Activated gamma-delta T cell treated with anti-CD3 and anti-CD28 coated beads, Interleukin-2, amount 50 U/mL, for 16 hours (primary cell): Measurements from ENCODE around the gene DLAT.
"Not testable (repeated sequence)": the region's sequence is repeated elsewhere in the genome, so short reads cannot be mapped to it uniquely, and the experiment has no call there.

Experiments used
- DNase-seq: peaks from one replicate; pipeline ENCODE4 v3.0.0-alpha.2; 2020; ENCODE audit warnings: low read depth

Gene DLAT

DNA sequence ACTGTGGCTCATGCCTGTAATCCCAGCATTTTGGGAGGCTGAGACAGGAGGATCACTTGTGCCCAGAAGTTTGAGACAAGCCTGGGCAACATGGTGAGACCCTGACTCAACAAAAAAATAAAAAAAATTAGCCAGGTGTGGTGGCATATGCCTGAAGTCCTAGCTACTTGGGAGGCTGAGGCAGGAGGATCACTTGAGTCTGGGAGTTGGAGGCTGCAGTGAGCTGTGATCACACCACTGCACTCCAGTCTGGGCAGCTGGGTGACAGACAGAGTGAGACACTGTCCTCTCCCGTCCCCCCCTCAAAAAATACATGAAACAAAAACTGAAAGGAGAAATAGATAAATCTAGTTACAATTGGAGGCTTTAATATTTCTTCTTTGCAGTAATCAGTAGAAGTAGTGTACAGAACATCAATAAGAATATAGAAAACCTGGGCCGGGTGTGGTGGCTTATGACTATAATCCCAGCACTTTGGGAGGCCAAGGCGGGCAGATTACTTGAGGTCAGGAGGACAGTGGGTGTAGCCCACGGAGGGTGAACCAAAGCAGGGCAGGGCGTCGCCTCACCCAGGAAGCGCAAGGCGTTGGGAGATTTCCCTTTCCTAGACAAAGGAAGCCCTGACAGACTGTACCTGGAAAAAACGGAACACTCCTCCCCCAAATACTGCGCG lies 19.6 kb upstream of the DLAT start:
- DNase-seq = no peak

GRCh38 chr11:112006095-112006441 lies 19.1 kb upstream of the DLAT start:
- DNase-seq = not testable (repeated sequence)

DNA sequence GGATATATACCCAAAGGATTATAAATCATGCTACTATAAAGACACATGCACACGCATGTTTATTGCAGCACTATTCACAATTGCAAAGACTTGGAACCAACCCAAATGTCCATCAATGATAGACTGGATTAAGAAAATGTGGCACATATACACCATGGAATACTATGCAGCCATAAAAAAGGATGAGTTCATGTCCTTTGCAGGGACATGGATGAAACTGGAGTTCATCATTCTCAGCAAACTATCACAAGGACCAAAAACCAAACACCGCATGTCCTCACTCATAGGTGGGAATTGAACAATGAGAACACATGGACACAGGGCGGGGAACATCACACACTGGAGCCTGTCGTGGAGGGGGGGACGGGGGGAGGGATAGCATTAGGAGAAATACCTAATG lies 13.8 kb upstream of the DLAT start:
- not testable (repeated sequence) for DNase-seq

DNA sequence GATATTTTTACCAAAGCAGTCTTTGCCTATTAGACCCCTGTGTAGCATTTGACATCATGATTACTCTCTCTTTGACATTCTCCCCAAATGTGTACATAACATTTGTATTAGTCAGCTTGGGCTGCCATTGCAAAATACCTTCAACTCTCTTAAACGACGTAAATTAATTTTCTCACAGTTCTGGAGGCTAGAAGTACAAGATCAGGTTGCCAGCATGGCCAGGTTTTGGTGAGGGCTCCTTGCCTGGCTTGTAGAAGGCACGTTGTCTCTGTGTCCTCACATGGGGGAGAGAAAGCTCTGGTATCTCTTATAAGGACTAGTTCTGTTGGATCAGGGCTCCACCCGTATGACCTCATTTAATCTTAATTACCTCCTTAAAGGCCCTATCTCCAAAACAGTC lies 12.3 kb upstream of the DLAT start:
- no peak for DNase-seq

DNA sequence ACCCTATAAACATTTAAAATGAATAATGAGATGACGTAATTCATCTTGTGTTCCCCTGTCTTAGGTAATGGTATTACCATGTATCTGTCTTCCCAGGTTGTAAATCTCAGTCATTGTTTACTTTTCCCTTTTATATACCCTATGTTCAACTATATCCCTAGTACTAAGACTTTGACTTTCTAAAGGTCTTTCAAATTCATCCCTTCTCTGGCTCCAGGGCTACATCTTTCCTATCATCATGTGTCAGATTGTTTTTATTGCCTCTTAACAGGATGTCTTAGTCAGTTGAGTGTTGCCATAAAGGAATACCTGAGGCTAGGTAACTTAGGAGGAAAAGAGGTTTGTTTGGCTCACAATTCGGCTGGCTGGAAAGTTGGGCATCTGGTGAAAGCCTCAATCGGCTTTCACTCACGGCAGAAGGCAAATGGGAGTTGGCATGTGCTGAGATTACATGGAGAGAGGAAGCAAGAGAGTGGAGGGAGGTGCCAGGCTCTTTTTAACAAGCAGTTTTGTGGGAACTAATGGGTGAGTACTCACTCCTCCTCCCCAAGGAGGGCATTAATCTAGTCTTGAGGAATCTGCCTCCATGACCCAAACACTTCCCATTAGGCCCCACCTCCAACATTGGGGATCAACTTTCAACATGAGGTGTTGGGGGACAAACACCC lies 11.6 kb upstream of the DLAT start:
- no peak for DNase-seq

DNA sequence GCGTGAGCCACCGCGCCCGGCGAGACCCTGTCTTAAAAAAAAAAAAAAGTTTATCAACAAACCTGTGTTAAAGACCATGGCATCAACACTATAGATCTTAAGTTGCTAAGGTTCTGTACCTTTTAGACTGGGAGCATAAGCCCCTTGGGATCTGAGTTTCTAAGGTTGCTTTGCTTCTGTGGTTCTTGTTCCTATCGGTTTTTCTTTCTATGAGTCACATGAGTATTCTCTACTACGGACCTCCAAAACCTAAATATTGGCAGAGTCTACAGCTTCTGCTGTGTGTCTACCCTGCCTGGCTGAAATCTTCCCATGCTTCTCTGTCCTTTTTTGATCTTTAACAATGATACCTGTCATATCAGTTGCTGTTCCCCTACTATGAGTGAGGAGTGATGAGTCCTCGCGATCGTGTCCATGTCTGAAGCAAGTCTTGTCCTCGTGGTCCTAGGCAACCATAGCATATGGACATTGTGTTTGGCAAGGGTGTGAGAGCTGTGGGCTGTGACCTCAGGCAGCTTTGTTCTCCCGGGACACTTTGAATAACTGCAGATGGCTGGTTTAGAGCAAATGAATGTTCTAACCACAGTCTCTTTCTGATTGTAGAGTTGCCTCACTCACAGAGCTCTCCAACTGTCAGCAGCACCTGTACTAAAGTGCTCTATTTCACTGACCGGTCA lies 9.0 kb upstream of the DLAT start:
- no peak for DNase-seq

DNA sequence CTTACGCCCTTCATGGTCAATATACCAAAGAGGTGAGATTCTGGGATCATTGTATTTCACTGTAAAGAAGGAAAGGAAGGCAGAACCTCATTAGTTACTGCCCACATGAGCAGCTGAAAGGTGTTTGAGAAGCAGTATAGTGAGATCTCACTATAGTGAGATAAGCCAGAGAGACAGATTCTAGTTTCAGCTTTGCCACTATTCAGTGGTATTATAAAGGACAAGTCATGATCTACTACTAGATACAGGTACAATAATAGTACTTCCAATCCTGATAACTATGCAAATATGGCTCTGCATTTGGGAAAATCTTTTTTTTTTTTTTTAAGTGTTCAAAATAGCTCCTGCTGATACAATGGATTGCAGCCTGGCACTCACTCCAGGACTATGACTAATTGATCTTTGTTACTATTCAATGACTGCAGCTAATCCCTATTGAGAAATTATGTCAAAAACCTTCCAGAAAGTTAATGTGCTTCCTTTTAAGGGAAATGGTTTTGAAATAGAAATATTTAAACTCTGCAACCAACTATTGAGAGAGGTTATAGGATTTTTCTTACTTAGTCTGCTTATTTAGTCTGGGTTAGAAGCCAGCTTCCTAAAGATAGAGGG lies 8.3 kb upstream of the DLAT start:
- no peak for DNase-seq

DNA sequence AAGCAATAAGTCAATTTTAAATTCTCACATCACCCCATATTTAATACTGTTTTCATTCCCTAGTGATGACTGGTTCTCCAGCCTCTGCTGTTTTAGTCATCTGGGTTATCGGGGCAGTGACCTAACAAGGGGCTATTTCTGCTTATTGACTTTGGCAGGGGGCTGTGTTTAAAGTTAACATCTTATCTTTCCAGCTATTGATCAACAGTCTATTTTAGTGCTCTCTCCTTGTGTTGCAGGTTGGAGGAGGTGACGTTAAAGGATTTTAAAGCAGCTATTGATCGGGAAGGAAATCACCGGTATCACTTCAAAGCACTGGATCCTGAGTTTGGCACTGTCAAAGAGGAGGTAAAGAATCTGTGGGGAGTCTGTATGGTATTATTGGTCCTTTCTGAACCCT lies 7.7 kb upstream of the DLAT start:
- no peak for DNase-seq

DNA sequence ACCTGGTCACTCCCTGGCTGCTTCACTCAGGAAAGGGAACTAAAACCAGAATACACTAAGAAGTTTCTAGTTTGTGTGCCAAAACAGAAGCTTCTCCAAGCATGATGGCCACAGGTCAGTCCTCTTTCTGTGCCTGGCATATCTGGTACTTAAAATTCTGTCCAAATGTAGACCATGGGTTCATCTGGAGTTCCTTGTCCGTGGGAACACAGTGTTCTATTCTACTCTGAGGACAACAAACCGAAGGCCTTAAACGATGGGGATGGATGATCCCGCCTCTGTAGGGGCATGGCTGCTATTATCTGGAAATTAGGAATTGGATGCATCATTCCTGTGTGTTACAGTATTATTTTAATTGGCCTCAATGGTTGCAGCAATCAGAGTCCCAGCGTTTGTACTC lies 6.1 kb upstream of the DLAT start:
- no peak for DNase-seq

DNA sequence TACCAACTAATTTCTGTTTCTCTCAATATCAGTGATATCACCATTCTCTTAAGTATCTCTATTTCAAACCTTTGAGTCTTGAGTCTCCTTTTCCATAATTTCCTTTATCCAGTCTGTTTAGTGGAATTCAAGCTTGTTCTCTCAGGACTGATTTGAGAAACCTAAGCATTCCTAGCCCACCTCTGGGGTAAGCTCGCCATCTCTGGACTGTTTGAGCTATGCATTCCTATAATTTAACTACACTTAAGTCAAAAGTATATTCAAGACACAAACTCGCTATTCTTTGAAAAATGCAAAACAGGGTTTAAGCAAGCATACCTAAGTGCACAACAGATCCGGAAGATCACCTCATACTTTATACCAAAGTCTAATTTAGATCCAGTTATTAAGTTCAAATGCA lies 2.1 kb upstream of the DLAT start:
- no peak for DNase-seq

DNA sequence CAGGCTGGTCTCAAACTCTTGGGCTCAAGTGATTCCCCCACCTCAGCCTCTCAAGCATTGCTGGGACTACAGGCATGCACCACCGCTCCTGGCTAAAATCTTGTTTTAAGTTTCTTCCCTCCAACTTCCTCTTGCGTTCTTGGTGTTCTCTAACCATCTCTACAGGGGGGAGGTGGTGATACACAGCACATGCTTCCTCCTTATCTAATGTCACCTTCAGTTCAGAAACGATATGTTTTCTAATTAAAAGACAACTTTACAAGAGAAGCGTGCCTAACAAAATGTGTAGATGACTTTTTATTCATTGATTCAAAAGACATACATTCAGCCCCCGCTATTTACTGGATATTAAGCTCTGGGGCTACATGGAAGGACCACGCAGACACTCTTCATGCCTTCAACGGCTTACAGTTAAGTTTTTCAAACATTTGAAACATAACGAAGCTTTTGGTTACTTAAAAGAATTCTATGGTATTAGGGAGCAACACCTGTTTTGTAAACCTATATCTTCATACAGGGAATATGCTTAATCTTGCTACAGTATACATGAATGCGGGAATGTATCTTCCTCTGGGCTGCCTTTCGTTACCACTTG lies 933 bp upstream of the DLAT start:
- DNase-seq = no peak

DNA sequence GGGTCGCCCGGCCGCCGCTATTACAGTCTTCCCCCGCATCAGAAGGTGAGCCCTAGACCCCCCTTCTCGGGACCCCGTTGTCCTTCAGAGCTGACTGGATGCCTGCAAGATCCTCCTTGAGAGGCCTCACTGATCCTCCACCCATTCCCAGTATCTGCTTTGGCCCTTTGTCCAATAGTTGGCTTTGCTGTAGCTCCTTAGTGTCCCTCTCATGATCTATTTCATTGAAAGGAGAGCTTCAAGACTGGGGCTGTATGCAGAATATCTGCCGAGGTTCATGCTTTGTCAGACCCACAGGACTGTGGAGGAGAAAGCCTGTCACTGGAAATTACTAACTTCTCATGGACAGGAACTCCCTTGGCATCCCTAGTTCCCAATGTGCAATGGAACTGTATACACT lies 499 bp downstream of the DLAT start:
- DNase-seq = no peak

GRCh38 chr11:112026784-112027410 lies 1.7 kb downstream of the DLAT start:
- DNase-seq = not testable (repeated sequence)

DNA sequence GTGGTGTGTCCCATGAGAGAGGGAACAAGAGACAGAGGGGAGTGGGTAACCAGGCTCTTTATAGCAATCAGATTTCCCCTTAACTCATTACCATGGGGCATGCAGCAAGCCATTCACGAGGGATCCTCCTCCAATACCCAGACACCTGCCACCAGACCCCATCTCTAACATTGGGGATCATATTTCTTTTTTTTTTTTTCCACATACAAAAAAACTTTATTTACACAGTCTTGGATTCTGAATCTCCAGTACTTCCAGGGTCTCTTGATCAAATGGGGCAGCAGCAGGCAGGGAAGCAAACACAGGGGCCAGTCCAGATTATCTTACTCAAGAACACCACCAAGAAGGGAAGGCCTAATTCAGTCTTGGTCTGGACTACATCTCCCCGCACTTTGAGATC lies 4.3 kb downstream of the DLAT start:
- no peak for DNase-seq

DNA sequence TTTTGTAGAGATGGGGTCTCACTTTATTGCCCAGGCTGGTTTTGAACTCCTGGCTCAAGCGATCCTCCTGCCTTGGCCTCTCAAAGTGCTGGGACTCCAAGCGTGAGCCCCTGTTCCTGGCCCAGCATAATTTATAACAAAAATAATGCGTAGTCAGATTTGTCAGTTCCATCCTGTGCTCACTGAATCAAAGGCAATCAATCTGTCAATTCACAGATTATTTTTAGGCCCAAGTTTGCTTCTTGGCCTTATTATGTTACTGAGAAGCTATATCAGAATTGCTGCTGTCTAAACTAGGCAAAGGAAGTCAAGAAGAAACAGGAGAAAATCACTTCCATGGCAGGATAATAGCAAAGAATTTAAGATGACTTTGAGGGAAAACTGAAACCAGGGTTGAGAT lies 8.7 kb downstream of the DLAT start:
- DNase-seq = no peak

- no peak for DNase-seq
Measured at GRCh38 chr11:112037527-112037926, 12.3 kb downstream of the DLAT start.

GRCh38 chr11:112042161-112042960 lies 17.2 kb downstream of the DLAT start:
- DNase-seq = no peak

DNA sequence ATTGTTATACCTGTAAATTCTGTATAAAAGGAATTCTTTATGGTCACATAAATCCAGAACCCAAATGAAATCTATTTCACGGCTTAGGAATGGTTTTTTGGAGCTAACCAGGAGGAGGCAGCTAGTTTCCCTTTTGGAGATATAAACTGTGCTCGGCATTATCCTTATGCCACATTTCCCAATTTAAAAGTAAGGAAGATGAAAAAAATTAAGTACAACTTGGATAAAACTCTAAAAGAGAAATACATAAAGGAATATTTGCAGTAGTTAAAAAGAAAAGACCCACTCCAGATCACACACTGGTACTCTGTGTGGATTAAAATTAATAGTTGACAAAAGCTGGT lies 17.7 kb downstream of the DLAT start:
- no peak for DNase-seq

GRCh38 chr11:112044961-112045360 lies 19.8 kb downstream of the DLAT start:
- no peak for DNase-seq

- DNase-seq = not testable (repeated sequence)
Measured at GRCh38 chr11:112046647-112047046, 21.4 kb downstream of the DLAT start.

DNA sequence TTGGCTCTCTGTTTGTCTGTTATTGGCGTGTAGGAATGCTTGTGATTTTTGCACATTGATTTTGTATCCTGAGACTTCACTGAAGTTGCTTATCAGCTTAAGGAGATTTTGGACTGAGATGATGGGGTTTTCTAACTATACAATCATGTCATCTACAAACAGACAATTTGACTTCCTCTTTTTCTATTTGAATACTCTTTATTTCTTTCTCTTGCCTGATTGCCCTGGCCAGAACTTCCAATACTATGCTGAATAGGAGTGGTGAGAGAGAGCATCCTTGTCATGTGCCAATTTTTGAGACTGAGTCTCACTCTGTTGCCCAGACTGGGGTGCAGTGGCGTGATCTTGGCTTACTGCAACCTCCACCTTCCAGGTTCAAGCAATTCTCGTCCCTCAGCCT lies 23.0 kb downstream of the DLAT start:
- not testable (repeated sequence) for DNase-seq

DNA sequence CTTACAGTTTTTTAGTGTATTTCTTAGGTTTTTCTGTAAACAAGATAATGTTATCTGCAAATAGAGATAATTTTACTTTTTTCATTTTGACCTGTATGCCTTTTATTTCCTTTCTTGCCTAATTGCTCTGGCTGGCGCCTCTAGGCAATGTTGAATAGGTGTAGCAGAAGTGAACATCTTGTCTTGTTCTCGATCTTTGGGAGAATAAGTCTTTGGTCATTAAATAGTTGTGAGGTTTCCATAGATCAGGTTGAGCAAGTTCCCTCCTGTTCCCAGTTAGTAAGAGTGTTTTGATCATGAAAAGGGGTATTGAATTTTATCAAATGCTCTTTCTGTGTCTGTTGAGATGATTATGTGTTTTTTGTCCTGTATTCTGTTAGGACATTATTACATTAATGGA lies 24.6 kb downstream of the DLAT start:
- DNase-seq = no peak
